ENCODE measurements around the gene PHF23. TPM values are rescaled to one million over a fixed set of nuclear protein-coding genes. Genes with fewer than 3 reads are reported as not detected.
A peak's percentile ranks its signal among the peaks of the same experiment; 100 is the strongest.
"Not testable (repeated sequence)": the region's sequence is repeated elsewhere in the genome, so short reads cannot be mapped to it uniquely, and the experiment has no call there.

The PHF23 gene
- polyA plus RNA-seq, 1 experiment = 72.8 TPM

GRCh38 chr17:7249214-7249613 is 10.0 kb upstream of the PHF23 start:
- POLR2A ChIA-PET = no interaction called here
- CTCF ChIA-PET = interaction anchor here (1.2 to 2.2 kb wide), 2 partner anchors 29 to 47 kb away, joined by 4 to 8 read pairs; partner anchors contain the start of genes ACADVL and DLG4
- H3K4me3 ChIP-seq (ENCODE audit: low read depth, low read length) = no peak overlapping the region
- DNase-seq (ENCODE audit: low read depth) = no peak
- peaks cover 6% of the 10 kb centered on the region; the same call in 1 of the 2 replicates for H3K36me3 ChIP-seq (ENCODE audit: control insufficient read depth, insufficient read depth, low read length)
- TF ChIP-seq CTCF (IDR thresholded peaks at IDR 0.05; ENCODE audit: insufficient read depth, low read depth, low read length) = no peak
- H3K27me3 ChIP-seq (ENCODE audit: control insufficient read depth, insufficient read depth, low read length) = no peaks in the 10 kb centered on the region

- no peak for TF ChIP-seq CTCF (IDR thresholded peaks at IDR 0.05; ENCODE audit: insufficient read depth, low read depth, low read length)
- ChIA-PET POLR2A (no interaction called here), CTCF (interaction anchor here (1.0 to 2.2 kb wide), 3 partner anchors 29 to 78 kb away, joined by 4 to 8 read pairs (median 4); partner anchors contain the start of genes ACADVL and DLG4)
- DNase-seq (ENCODE audit: low read depth) = no peak
- no peaks in the 10 kb centered on the region for H3K27me3 ChIP-seq (ENCODE audit: control insufficient read depth, insufficient read depth, low read length)
- H3K36me3 ChIP-seq (ENCODE audit: control insufficient read depth, insufficient read depth, low read length) = peaks cover 4% of the 10 kb centered on the region; the same call in 1 of the 2 replicates
- no peak overlapping the region for H3K4me3 ChIP-seq (ENCODE audit: low read depth, low read length)
Observed at GRCh38 chr17:7248796-7249195, 9.5 kb upstream of the PHF23 start.

DNA sequence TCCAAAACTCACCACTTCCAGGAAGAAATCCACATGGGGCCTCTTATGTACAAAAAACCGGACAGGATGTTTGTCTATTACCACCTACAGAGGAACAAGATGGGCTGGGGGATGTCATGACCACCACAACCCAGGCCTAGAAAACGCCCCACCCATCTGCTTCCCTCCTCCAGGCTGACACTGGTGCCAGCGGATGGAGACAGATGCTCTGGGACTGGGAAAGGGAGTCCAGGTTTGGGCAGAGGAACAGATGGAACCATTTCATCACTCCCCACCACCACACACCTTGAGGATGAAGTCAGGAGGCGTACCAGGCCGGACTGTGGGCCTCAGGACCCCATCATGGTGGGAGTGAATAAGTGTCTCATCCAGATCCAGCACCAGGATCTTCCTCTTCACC is 7.5 kb upstream of the PHF23 start:
- H3K27me3 ChIP-seq (ENCODE audit: control insufficient read depth, insufficient read depth, low read length) = no peaks in the 10 kb centered on the region
- DNase-seq (ENCODE audit: low read depth) = no peak
- ChIA-PET CTCF (no interaction called here), POLR2A (no interaction called here)
- TF ChIP-seq CTCF (IDR thresholded peaks at IDR 0.05; ENCODE audit: insufficient read depth, low read depth, low read length) = no peak
- peaks cover 4% of the 10 kb centered on the region; the same call in 1 of the 2 replicates for H3K36me3 ChIP-seq (ENCODE audit: control insufficient read depth, insufficient read depth, low read length)
- H3K4me3 ChIP-seq (ENCODE audit: low read depth, low read length) = no peak overlapping the region

- DNase-seq (ENCODE audit: low read depth); H3K27me3 ChIP-seq (ENCODE audit: control insufficient read depth, insufficient read depth, low read length); POLR2A ChIA-PET; H3K4me3 ChIP-seq (ENCODE audit: low read depth, low read length); H3K36me3 ChIP-seq (ENCODE audit: control insufficient read depth, insufficient read depth, low read length): not testable (repeated sequence)
- CTCF ChIA-PET = interaction anchor here (0.8 kb wide), 1 partner anchor 28 kb away, joined by 3 read pairs; no protein-coding TSS in a partner anchor
Observed at GRCh38 chr17:7243838-7244237, 4.6 kb upstream of the PHF23 start.

- CTCF ChIA-PET = interaction anchor here (0.8 to 1.1 kb wide), 2 partner anchors 28 to 53 kb away, joined by 3 to 4 read pairs; no protein-coding TSS in a partner anchor
- POLR2A ChIA-PET = no interaction called here
- H3K36me3 ChIP-seq (ENCODE audit: control insufficient read depth, insufficient read depth, low read length) = peaks cover 10% of the 10 kb centered on the region
- TF ChIP-seq CTCF (IDR thresholded peaks at IDR 0.05; ENCODE audit: insufficient read depth, low read depth, low read length) = no peak
- no peak for DNase-seq (ENCODE audit: low read depth)
- peak overlapping the region; percentile 67 for H3K4me3 ChIP-seq (ENCODE audit: low read depth, low read length)
- no peaks in the 10 kb centered on the region for H3K27me3 ChIP-seq (ENCODE audit: control insufficient read depth, insufficient read depth, low read length)
Observed at GRCh38 chr17:7243453-7243729, 4.1 kb upstream of the PHF23 start.

Data from BJ (cell line).